T-helper 2 cell treated with Interferon-gamma antibody and Interleukin-4, amounts not matched to agents 100 ng/mL and 5 ng/mL, for 36 hours (primary cell): ENCODE results near the gene MYOD1. TPM values are rescaled to one million over a fixed set of nuclear protein-coding genes. Genes with fewer than 3 reads are reported as not detected.

Source experiments
- intact Hi-C: fragments of 100-400 bp; cut with micrococcal nuclease; formaldehyde crosslinking; loops from one replicate; pipeline ENCODE4 v1.15.1; 2023
- total RNA-seq: library from RNA; stranded (reverse); gene quantifications from 2 replicates; pipeline ENCODE4 v1.2.3, GENCODE V29; 2022

The MYOD1 gene
- total RNA-seq, 1 donor from 2014 or later = not detected

DNA sequence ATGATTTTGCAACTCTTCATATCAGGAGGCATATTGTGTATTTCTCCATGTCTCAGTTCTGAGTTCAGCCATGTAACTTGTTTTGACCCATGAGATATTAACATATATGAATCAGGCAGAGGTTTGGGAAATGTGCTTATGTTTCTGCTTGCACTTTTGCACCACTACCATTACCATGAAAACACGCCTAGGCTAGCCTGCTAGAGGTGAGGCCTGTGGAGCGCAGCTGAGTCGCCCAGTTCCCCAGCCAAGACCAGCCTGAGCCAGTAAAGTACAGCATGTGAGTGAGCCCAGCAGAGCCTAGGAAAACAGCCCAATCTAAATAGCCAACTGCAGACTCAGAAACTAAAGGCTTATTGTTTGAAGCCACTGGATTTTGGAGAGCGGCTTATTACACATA, 18.4 kb upstream of the MYOD1 start:
- intact Hi-C loops = no loop called here

GRCh38 chr11:17702876-17703275, 16.5 kb upstream of the MYOD1 start:
- intact Hi-C loops = no loop called here

DNA sequence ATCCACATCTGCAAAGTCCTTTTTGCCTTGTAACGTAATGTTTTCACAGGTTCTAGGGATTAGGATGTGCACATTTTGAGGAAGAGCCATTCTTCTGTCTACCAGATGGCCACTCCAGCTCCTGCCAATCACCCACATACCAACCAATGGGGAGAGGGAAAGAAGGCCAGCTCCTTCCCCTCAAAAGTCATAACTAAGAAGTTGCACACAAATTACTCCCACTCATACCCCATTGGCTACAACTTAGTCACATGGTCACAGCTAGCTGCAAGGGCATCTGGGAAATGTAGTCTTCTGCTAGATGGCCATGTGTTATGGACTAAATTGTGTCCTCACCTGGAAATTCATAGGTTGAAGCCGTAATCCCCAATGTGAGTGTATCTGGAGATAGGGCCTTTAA, 15.4 kb upstream of the MYOD1 start:
- intact Hi-C loops = no loop called here

DNA sequence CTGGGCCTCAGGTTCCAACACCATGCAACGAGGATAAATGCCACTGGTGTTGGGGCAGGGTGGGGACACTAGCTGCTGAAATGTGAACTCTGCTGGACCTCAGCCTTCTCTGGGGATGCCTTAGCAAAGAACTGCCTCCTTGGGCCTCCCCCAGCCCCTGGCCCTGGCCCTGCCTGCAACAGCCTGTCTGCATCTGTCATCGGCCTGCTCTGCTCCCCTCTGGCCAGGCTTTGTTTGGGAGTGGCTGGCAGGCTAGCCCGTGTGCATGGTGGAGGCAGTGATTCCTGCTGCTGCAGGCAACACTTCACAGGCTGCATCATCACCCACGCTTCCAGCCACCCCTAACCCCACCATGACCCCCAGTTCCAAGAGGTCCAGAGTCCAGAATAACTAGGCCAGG, 11.5 kb upstream of the MYOD1 start:
- intact Hi-C loops = no loop called here

DNA sequence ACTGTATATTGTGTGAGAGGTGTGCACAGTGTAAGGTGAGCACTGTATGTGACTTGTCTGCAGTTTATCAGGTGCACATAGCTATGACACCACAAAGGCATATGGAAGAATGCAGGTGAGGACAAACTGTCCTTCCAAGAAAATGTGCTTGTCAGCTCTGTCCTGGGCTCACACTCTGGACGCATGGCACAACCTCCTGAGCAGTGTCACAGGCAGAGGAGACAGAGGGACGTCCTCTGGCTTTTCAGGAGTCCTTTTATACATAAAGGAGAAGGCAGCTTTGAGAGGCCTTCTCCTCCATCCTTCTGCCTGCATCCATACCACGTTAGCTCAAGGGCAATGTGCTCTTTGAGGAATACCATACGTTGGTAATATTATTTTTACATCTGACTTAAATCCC, 7.5 kb upstream of the MYOD1 start:
- intact Hi-C loops = no loop called here

DNA sequence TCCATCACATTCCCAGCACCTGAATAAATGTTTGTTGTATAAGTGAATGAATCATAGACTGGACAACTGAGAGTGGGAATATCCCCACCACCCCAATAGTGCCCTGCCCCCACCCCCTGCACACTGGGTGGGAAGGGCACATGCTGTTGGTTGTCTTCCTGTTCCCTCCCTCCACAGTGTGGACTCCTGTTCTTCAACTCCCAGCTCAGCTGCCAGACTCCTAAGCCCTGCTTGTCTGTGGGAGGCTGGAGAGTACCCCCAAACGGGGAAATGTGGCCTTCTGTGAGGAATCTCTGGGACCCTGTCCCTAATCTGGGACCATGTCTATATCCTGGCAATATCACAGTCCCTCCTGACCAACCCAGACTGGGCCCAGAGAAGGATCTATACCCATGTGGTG, 5.5 kb upstream of the MYOD1 start:
- intact Hi-C loops = no loop called here

GRCh38 chr11:17714356-17714854, 5.0 kb upstream of the MYOD1 start:
- intact Hi-C loops = no loop called here

- intact Hi-C loops = no loop called here
Measured at GRCh38 chr11:17714870-17715269, 4.5 kb upstream of the MYOD1 start.

DNA sequence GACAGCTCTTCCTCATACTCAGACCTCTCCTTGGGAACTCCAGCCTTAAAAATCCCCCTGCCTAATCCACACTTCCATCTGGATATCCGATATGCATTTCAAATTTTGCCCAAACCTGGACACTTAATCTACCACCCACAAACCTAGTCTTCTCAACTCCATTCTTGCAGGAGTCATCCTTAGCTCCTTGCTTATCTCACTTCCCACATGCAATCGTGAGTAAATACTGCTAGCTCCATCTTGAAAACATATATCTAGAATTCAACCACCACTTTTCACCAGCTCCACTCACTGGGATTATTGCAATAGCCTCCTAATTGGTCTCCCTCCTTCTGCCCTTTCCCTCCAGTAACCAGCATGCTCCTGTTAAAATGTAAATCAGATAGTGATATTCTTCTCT, 2.6 kb upstream of the MYOD1 start:
- intact Hi-C loops = no loop called here

DNA sequence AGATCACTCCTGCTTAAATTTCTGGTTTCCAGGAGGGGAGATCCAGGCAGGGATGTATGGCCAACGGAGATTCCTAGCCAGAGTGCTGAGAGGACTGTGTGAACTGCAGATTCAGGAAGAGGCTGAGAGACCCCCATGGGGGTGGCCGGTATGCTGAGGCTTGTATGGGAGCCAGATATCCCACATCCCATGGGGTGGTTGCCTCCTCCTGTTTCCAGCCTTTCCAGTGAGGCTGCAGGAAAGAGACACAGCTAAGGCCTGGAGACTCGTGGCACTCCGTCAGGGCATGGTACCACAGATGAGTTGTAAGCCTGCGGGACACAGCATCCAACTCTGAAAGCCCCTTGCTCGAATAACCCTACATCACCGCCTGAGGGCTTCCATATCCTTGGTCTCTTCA, 1.4 kb upstream of the MYOD1 start:
- intact Hi-C loops = no loop called here

GRCh38 chr11:17718510-17718962, 835 bp upstream of the MYOD1 start:
- intact Hi-C loops = no loop called here

DNA sequence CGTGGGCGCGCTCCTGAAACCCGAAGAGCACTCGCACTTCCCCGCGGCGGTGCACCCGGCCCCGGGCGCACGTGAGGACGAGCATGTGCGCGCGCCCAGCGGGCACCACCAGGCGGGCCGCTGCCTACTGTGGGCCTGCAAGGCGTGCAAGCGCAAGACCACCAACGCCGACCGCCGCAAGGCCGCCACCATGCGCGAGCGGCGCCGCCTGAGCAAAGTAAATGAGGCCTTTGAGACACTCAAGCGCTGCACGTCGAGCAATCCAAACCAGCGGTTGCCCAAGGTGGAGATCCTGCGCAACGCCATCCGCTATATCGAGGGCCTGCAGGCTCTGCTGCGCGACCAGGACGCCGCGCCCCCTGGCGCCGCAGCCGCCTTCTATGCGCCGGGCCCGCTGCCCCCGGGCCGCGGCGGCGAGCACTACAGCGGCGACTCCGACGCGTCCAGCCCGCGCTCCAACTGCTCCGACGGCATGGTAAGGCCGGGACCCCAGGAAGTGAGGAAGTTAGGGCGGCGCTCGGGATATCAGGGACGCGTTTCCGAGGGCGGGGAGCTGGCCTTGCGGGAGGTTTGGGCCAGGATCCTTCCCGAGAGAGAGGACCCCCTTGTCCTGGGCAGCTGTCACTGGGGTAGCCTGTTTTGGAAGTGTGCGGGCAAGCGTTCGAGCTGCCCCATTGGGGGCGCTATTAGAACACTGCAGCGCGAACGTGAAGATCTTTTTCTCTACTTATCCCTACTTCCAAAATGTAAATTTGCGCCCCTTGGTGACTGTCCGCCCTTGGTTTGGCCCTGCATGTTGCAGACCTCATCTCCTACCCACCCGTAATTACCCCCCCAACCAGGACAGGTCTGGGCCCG, 796 bp downstream of the MYOD1 start:
- intact Hi-C loops = loop anchor here (10.0 kb wide), 1 partner anchor 1115 kb away; no protein-coding TSS in a partner anchor

DNA sequence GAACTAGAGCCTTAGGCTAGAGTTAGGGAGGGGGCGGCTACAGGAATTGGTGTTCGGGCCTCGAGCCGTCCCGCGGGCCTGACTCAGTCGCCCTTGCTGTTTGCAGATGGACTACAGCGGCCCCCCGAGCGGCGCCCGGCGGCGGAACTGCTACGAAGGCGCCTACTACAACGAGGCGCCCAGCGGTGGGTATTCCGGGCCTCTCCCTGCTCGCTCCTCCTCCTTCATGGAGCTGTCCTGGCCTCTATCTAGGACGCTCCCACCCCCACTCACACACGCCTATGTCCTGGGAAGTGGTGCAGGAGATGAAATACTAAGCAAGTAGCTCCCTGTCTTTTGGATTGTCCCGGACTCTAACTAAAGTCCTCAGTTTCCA, 1.4 kb downstream of the MYOD1 start:
- intact Hi-C loops = loop anchor here (10.0 kb wide), 1 partner anchor 1116 kb away; no protein-coding TSS in a partner anchor

DNA sequence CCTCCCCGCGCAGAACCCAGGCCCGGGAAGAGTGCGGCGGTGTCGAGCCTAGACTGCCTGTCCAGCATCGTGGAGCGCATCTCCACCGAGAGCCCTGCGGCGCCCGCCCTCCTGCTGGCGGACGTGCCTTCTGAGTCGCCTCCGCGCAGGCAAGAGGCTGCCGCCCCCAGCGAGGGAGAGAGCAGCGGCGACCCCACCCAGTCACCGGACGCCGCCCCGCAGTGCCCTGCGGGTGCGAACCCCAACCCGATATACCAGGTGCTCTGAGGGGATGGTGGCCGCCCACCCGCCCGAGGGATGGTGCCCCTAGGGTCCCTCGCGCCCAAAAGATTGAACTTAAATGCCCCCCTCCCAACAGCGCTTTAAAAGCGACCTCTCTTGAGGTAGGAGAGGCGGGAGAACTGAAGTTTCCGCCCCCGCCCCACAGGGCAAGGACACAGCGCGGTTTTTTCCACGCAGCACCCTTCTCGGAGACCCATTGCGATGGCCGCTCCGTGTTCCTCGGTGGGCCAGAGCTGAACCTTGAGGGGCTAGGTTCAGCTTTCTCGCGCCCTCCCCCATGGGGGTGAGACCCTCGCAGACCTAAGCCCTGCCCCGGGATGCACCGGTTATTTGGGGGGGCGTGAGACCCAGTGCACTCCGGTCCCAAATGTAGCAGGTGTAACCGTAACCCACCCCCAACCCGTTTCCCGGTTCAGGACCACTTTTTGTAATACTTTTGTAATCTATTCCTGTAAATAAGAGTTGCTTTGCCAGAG, 2.0 kb downstream of the MYOD1 start:
- intact Hi-C loops = loop anchor here (10.0 kb wide), 1 partner anchor 1117 kb away; no protein-coding TSS in a partner anchor

- intact Hi-C loops = loop anchor here (10.0 kb wide), 1 partner anchor 1117 kb away; no protein-coding TSS in a partner anchor
Measured at GRCh38 chr11:17722000-17722643, 2.8 kb downstream of the MYOD1 start.

DNA sequence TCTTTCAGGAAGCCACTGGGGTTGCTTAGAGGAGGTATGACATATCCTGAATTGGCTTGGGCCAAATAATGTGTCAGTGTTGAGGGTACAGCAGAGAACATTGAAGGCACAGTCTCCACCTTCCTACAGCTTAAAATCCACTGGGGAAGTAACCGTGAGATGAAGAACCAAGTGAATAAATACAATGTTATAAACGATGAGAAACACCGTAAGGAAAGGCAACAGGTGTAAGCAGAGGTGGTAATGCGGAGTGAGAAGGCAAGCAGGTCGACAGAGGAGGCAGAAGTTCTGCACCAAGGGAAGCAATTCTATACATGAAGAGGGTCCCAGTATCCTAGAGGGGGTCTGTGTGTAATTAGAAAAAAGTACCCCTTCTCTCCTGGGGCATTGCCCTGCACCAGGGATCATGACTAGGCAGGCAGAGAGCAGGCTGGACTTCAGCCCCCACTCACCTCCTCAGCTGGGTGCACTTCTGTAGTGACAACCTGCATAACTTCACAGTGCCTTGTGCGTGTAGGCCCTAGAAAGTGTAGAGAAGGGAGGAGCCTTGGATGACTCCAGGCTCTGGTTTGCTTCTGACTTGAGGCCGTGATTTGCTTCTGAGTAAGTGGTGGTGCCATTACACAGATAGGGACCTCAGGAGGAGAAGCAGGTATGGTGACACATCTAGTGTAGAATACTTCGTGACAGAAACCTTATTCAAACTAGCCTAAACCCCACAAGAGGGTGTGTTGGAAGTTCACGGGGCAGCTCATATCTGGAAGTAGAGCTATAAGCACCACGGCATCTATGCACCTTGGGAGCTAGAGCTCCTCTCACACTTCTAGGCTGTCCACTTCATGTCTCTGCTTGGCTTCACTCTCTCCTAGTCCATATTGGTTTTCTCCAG, 4.9 kb downstream of the MYOD1 start:
- intact Hi-C loops = loop anchor here (10.0 kb wide), 1 partner anchor 1119 kb away; no protein-coding TSS in a partner anchor

- intact Hi-C loops = loop anchor here (10.0 kb wide), 1 partner anchor 1120 kb away; no protein-coding TSS in a partner anchor
Measured at GRCh38 chr11:17725174-17725573, 5.8 kb downstream of the MYOD1 start.

GRCh38 chr11:17730137-17730536, 10.8 kb downstream of the MYOD1 start:
- intact Hi-C loops = loop anchor here (5.0 to 10.0 kb wide), 2 partner anchors 133 to 375 kb away; partner anchors contain the start of gene SAAL1

- intact Hi-C loops = loop anchor here (1.0 to 10.0 kb wide), 3 partner anchors 134 to 374 kb away; partner anchors contain the start of gene SAAL1
Measured at GRCh38 chr11:17730608-17731462, 11.5 kb downstream of the MYOD1 start.
